Activated CD4-positive, alpha-beta memory T cell treated with anti-CD3 and anti-CD28 coated beads for 36 hours (primary cell): ENCODE measurements around the gene GSTT4. TPM values are rescaled to one million over a fixed set of nuclear protein-coding genes. Genes with fewer than 3 reads are reported as not detected.
A peak's percentile ranks its signal among the peaks of the same experiment; 100 is the strongest.

Source experiments
- CTCF ChIA-PET: fragments of 350-600 bp; sonication (Branson Sonifier 250); formaldehyde crosslinking; loops from one replicate; lab custom pipeline; 2021; ENCODE audit warnings: antibody characterized with exemption, inconsistent platforms; lab: Charles Lee
- POLR2A ChIA-PET: fragments of 350-600 bp; sonication (Branson Sonifier 250); formaldehyde crosslinking; loops from one replicate; lab custom pipeline; 2021; ENCODE audit warnings: antibody characterized with exemption; lab: Charles Lee
- DNase-seq: peaks from one replicate; pipeline ENCODE4 v3.0.0-alpha.2; 2020
- H3K27ac Mint-ChIP-seq: one replicate; pipeline ENCODE4 v1.8.0; 2021; ENCODE audit warnings: mixed read lengths
- H3K27me3 Mint-ChIP-seq: one replicate; pipeline ENCODE4 v1.8.0; 2021; ENCODE audit warnings: mixed read lengths
- H3K36me3 Mint-ChIP-seq: one replicate; pipeline ENCODE4 v1.8.0; 2021; ENCODE audit warnings: mixed read lengths
- H3K4me1 Mint-ChIP-seq: one replicate; pipeline ENCODE4 v1.8.0; 2021; ENCODE audit warnings: low read depth, mixed read lengths
- H3K4me3 Mint-ChIP-seq: one replicate; pipeline ENCODE4 v1.8.0; 2021; ENCODE audit warnings: mild to moderate bottlenecking, mixed read lengths
- H3K9me3 Mint-ChIP-seq: one replicate; pipeline ENCODE4 v1.8.0; 2021; ENCODE audit warnings: mixed read lengths
- intact Hi-C: fragments of 100-400 bp; cut with micrococcal nuclease; formaldehyde crosslinking; loops from one replicate; pipeline ENCODE4 v1.15.1; 2023
- total RNA-seq, 2 experiments: library from RNA; stranded (reverse); gene quantifications; one replicate each; pipeline ENCODE4 v1.2.3, GENCODE V29; 2021

Gene GSTT4
- total RNA-seq, 2 experiments from 2014 or later, result not detected

DNA sequence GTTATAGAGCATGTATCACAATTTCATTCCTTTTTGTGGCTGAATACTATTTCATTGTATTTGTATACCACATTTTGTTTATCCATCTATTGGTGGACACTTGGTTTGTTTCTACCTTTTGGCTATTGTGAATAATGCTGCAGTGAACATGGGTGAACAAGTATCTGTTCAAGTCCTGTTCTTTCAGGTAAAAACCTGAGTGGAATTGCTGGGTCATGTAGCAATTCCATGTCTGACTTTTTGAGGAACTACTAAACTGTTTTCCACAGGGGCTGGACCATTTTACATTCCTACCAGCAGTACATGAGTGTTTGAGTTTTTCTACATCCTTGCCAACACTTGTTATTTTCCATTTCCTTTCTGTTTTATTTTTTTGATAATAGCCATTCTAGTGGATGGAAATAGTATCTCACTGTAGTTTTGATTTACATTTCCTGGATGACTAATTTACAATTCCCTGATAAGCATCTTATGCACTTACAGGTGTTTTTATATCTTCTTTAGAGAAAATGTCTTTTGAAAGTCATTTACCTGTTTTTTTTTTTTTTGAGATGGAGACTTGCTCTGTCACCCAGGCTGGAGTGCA is 18.0 kb upstream of the GSTT4 start:
- ChIA-PET POLR2A (interaction anchor here (1.0 kb wide), 1 partner anchor 12 kb away, joined by 4 read pairs; the partner anchor contains the start of gene CABIN1), CTCF (interaction anchor here (1.2 kb wide), 1 partner anchor 13 kb away, joined by 5 read pairs; the partner anchor contains the start of gene CABIN1)
- peaks cover 29% of the 10 kb centered on the region for H3K36me3 Mint-ChIP-seq
- peaks cover 43% of the 10 kb centered on the region for H3K4me1 Mint-ChIP-seq
- peaks cover 6% of the 10 kb centered on the region for H3K9me3 Mint-ChIP-seq
- peak overlapping the region; percentile 58 for H3K27ac Mint-ChIP-seq
- no peaks in the 10 kb centered on the region for H3K27me3 Mint-ChIP-seq
- intact Hi-C loops, result no loop called here
- no peak overlapping the region for H3K4me3 Mint-ChIP-seq
- no peak for DNase-seq

DNA sequence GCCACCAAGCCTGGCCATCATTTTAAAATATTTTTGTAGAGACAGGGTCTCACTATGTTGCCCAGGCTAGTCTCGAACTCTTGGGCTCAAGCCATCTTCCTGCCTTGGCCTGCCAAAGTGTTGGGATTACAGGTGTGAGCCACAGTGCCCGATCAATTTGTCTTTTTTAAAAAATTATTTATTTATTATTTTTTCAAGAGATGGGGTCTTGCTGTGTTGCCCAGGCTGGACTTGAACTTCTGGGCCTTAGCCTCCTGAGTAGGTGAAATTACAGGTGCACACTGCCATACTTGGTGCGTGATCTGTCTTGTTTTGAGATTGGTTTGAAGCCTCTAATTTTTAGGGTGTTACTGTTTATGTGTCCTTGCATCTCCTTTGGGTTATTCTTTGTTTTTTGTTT is 16.1 kb upstream of the GSTT4 start:
- Mint-ChIP-seq H3K27ac (no peak overlapping the region), H3K4me3 (no peak overlapping the region), H3K36me3 (peaks cover 33% of the 10 kb centered on the region), H3K27me3 (no peaks in the 10 kb centered on the region), H3K9me3 (peaks cover 6% of the 10 kb centered on the region), H3K4me1 (peaks cover 40% of the 10 kb centered on the region)
- ChIA-PET POLR2A (no interaction called here), CTCF (no interaction called here)
- intact Hi-C loops, result no loop called here
- no peak for DNase-seq

- DNase-seq, result no peak
- intact Hi-C loops, result no loop called here
- H3K4me1 Mint-ChIP-seq, result peaks cover 32% of the 10 kb centered on the region
- no peaks in the 10 kb centered on the region for H3K9me3 Mint-ChIP-seq
- no peaks in the 10 kb centered on the region for H3K27me3 Mint-ChIP-seq
- H3K27ac Mint-ChIP-seq, result no peak overlapping the region
- ChIA-PET POLR2A (no interaction called here), CTCF (no interaction called here)
- no peak overlapping the region for H3K4me3 Mint-ChIP-seq
- H3K36me3 Mint-ChIP-seq, result peaks cover 12% of the 10 kb centered on the region
Observed at GRCh38 chr22:24016156-24016555, 10.9 kb upstream of the GSTT4 start.

DNA sequence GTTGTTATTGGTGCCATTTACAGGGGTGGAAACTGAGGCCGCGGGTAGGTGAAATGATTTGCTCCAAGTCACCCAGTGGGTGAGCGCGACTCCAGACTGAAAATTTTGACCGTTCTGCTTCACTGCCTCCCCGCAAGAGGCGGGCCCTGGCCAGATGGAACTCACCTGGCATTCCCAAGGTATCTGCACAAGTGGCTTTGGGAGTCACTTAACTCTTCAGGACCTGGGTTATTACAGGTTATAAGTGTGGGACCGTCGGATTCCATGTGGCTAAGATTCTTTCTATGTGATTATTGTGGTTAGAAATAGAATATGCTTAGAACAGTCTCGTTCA is 6.4 kb upstream of the GSTT4 start:
- ChIA-PET CTCF (no interaction called here), POLR2A (interaction anchor here (1.6 kb wide), 1 partner anchor 145 kb away, joined by 19 read pairs; no protein-coding TSS in a partner anchor)
- peak overlapping the region; percentile 92 for H3K4me3 Mint-ChIP-seq
- intact Hi-C loops, result loop anchor here (1.0 to 2.0 kb wide), 2 partner anchors 145 to 224 kb away; no protein-coding TSS in a partner anchor
- peaks cover 24% of the 10 kb centered on the region for H3K4me1 Mint-ChIP-seq
- no peaks in the 10 kb centered on the region for H3K9me3 Mint-ChIP-seq
- DNase-seq, result no peak
- peaks cover 9% of the 10 kb centered on the region for H3K36me3 Mint-ChIP-seq
- no peaks in the 10 kb centered on the region for H3K27me3 Mint-ChIP-seq
- peak overlapping the region; percentile 92 for H3K27ac Mint-ChIP-seq

- H3K36me3 Mint-ChIP-seq, result peaks cover 1% of the 10 kb centered on the region
- H3K4me1 Mint-ChIP-seq, result peaks cover 24% of the 10 kb centered on the region
- ChIA-PET POLR2A (interaction anchor here (1.6 to 2.3 kb wide), 2 partner anchors 116 to 147 kb away, joined by 7 to 19 read pairs; partner anchors contain the start of gene MIF), CTCF (interaction anchor here (1.1 to 1.6 kb wide), 4 partner anchors 12 to 165 kb away, joined by 3 to 12 read pairs (median 4); no protein-coding TSS in a partner anchor)
- H3K9me3 Mint-ChIP-seq, result no peaks in the 10 kb centered on the region
- peak overlapping the region; percentile 33 for H3K4me3 Mint-ChIP-seq
- H3K27ac Mint-ChIP-seq, result peak overlapping the region; percentile 43
- DNase-seq, result no peak
- intact Hi-C loops, result loop anchor here (2.0 kb wide), 1 partner anchor 147 kb away; no protein-coding TSS in a partner anchor
- no peaks in the 10 kb centered on the region for H3K27me3 Mint-ChIP-seq
Observed at GRCh38 chr22:24010018-24010391, 4.8 kb upstream of the GSTT4 start.

GRCh38 chr22:24009227-24010017 is 4.2 kb upstream of the GSTT4 start:
- no peak overlapping the region for H3K4me3 Mint-ChIP-seq
- no peak overlapping the region for H3K27ac Mint-ChIP-seq
- DNase-seq, result no peak
- H3K36me3 Mint-ChIP-seq, result peaks cover 1% of the 10 kb centered on the region
- no peaks in the 10 kb centered on the region for H3K27me3 Mint-ChIP-seq
- peaks cover 20% of the 10 kb centered on the region for H3K4me1 Mint-ChIP-seq
- POLR2A ChIA-PET, result interaction anchor here (2.3 kb wide), 1 partner anchor 115 kb away, joined by 7 read pairs; the partner anchor contains the start of gene MIF
- intact Hi-C loops, result loop anchor here (2.0 kb wide), 1 partner anchor 147 kb away; no protein-coding TSS in a partner anchor
- CTCF ChIA-PET, result interaction anchor here (1.1 kb wide), 1 partner anchor 165 kb away, joined by 3 read pairs; no protein-coding TSS in a partner anchor
- no peaks in the 10 kb centered on the region for H3K9me3 Mint-ChIP-seq

DNA sequence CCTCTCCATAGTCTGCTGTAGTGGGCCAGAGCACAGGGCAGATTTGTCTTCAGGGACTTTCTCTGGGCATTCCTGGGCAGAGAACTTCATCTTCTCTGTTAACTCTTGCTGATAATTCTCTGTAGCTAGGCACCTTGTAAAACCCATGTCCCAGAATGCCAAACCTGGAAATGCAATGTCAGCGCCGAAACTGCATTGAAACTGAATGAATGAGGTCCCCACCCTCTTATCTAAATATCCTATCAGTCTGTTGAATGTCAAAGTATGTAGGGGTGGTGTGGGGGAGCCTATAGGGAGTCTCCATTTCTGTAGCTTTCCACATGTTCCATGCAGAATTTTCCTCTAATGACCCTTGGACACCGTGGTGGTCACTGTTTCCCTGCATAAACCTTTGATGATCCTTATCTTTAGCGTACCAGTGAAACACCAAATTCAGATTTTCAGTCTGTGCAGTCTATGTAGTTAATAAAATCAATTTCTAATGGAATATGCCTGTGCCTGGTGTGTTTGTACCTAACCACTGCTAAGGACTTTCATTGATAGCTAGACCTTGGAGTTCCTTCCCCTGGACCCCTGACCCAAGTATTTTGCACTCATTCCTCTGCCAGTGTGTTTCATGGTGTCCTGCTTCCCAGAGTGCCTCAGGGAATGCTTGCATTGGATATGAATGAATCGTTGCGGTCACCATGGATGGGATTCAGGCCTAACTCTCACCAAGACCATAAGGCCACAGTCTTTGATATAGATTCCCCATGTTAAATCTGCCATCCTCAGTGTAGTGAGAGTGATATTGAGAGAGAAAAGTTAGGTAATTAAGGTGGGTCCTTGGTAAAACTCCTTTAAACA is 3.4 kb upstream of the GSTT4 start:
- no peaks in the 10 kb centered on the region for H3K9me3 Mint-ChIP-seq
- peaks cover under 1% of the 10 kb centered on the region for H3K27me3 Mint-ChIP-seq
- H3K4me1 Mint-ChIP-seq, result peaks cover 16% of the 10 kb centered on the region
- CTCF ChIA-PET, result no interaction called here
- intact Hi-C loops, result no loop called here
- H3K4me3 Mint-ChIP-seq, result no peak overlapping the region
- no peak for DNase-seq
- peaks cover 1% of the 10 kb centered on the region for H3K36me3 Mint-ChIP-seq
- POLR2A ChIA-PET, result interaction anchor here (2.3 kb wide), 1 partner anchor 114 kb away, joined by 7 read pairs; the partner anchor contains the start of gene MIF
- H3K27ac Mint-ChIP-seq, result no peak overlapping the region

GRCh38 chr22:24008022-24008283 is 2.7 kb upstream of the GSTT4 start:
- Mint-ChIP-seq H3K4me3 (no peak overlapping the region), H3K9me3 (no peaks in the 10 kb centered on the region), H3K27me3 (peaks cover 4% of the 10 kb centered on the region), H3K27ac (no peak overlapping the region), H3K36me3 (peaks cover 1% of the 10 kb centered on the region), H3K4me1 (peaks cover 11% of the 10 kb centered on the region)
- ChIA-PET CTCF (no interaction called here), POLR2A (no interaction called here)
- intact Hi-C loops, result no loop called here
- DNase-seq, result no peak

DNA sequence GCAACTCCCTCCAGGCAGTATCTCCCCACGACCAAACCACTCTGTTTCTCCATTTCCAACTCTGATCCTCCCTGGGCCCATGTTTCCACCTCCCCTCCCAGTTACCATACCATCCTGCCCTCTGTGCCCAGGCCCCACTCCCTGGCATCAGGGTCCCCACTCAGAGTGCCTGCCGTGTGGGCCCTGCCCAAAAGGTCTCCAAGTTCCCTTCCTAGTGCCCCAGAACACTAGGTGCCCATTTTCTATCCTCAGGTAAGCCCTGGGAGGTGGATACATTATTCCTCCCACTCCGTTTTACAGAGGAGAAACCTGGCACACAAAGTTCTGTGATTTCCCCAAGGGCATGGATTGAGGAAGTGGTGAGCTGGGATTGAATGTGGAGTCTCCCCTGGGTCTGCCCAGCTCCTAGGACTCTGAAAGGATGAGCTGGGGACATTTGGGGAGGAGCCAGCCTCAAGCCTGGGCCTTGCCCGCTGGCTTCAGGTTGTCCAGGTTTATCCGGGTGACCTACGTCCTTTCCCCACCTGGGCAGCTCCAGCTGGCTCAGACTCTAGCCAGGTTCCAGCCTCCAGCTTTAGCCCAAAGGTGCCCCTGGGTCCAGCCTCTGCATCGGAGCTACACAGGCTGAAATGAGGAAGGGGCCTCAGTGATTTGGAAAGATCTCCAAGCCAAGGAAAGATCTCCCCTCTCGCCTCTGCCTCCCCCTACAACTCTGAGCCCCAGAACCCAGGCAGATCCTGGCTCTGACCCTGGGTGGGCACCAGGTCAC is 2.2 kb upstream of the GSTT4 start:
- no peak for DNase-seq
- H3K4me3 Mint-ChIP-seq, result no peak overlapping the region
- no peak overlapping the region for H3K27ac Mint-ChIP-seq
- peaks cover 1% of the 10 kb centered on the region for H3K36me3 Mint-ChIP-seq
- peaks cover 4% of the 10 kb centered on the region for H3K27me3 Mint-ChIP-seq
- intact Hi-C loops, result no loop called here
- ChIA-PET POLR2A (no interaction called here), CTCF (no interaction called here)
- H3K9me3 Mint-ChIP-seq, result no peaks in the 10 kb centered on the region
- peaks cover 8% of the 10 kb centered on the region for H3K4me1 Mint-ChIP-seq

- CTCF ChIA-PET, result no interaction called here
- POLR2A ChIA-PET, result no interaction called here
- no peak overlapping the region for H3K27ac Mint-ChIP-seq
Observed at GRCh38 chr22:24006914-24007214, 1.6 kb upstream of the GSTT4 start.

DNA sequence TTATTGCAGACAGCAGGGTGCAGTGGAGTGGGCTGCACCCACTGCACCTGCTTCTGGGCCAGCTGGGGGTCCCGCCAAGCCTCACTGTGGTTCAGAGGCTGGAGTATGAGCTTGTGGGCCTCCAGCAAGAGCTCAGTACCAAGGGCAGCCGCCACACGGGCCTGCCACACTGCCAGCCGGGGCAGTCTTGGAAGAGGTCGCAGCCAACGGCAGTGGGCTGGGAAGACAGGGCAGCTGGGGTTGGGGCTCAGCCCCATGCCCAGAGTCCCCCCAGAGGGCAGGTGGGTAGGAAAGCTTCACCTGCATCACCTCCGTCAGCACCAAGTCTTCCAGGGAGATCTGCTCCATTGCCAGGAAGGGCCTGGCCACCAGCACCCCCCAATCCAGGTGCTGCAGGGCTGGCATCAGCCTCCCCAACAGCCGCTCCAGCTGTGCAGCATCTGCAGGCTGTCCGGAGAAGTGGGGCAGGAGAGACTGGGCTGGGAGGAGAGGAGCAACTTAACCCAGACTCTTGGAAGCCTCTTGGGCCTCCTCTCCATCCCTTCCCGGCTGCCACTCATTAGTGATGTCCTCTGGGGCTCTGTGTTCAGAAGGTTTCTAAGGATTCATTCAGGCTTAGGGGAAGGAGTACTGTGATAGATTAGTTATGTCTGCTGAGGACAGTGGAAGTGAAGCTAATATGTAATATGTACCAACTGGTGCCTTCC is 1.1 kb upstream of the GSTT4 start:
- Mint-ChIP-seq H3K27me3 (peaks cover 4% of the 10 kb centered on the region), H3K4me1 (peaks cover 5% of the 10 kb centered on the region), H3K4me3 (no peak overlapping the region), H3K9me3 (no peaks in the 10 kb centered on the region), H3K27ac (no peak overlapping the region), H3K36me3 (peaks cover 1% of the 10 kb centered on the region)
- DNase-seq, result no peak
- ChIA-PET POLR2A (no interaction called here), CTCF (interaction anchor here (0.5 kb wide), 1 partner anchor 318 kb away, joined by 3 read pairs; no protein-coding TSS in a partner anchor)
- intact Hi-C loops, result no loop called here

More at GRCh38 chr22:24006914-24007214, 1.6 kb upstream of the GSTT4 start:
- H3K4me3 Mint-ChIP-seq, result no peak overlapping the region
- H3K36me3 Mint-ChIP-seq, result peaks cover 1% of the 10 kb centered on the region
- peaks cover 5% of the 10 kb centered on the region for H3K4me1 Mint-ChIP-seq
- no peaks in the 10 kb centered on the region for H3K9me3 Mint-ChIP-seq
- peaks cover 4% of the 10 kb centered on the region for H3K27me3 Mint-ChIP-seq
- intact Hi-C loops, result no loop called here
- no peak for DNase-seq
